Measurements from ENCODE around the gene STXBP1.
A peak's percentile ranks its signal among the peaks of the same experiment; 100 is the strongest.

Gene STXBP1

GRCh38 chr9:127732444-127732843, 120.4 kb downstream of the STXBP1 start:
- Histone ChIP-seq H3K36me3 (ENCODE audit: control insufficient read depth in 1 of 2, insufficient read depth in 2 of 2, low read length in 2 of 2) (no peaks in the 10 kb centered on the region), H2BK120ac (ENCODE audit: insufficient read depth, low read length, poor library complexity) (no peak overlapping the region), H4K12ac (ENCODE audit: low read depth, low read length) (no peak overlapping the region), H2AFZ (ENCODE audit: insufficient read depth, low read length, poor library complexity) (no peak overlapping the region), H4K8ac (ENCODE audit: low read depth, low read length) (no peak overlapping the region), H3K18ac (ENCODE audit: low read length) (no peak overlapping the region), H4K91ac (ENCODE audit: low read depth, low read length) (no peak overlapping the region), H3K4me3 (ENCODE audit: low read depth, low read length) (no peak overlapping the region), H2AK5ac (ENCODE audit: low read length) (no peak overlapping the region), H3K79me2 (ENCODE audit: control insufficient read depth, insufficient read depth, low read length, poor library complexity) (peaks cover 2% of the 10 kb centered on the region), H3K4me2 (ENCODE audit: low read length) (no peak overlapping the region), H3K23ac (ENCODE audit: low read length) (no peak overlapping the region), H3K4me1 (ENCODE audit: control insufficient read depth in 1 of 2, insufficient read depth in 2 of 2, low read length in 2 of 2) (peaks cover 4 to 5% of the 10 kb centered on the region in 2 experiments), H3K27me3 (ENCODE audit: insufficient read depth, low read length) (no peaks in the 10 kb centered on the region), H3K9me3 (ENCODE audit: insufficient read depth, low read depth, low read length) (no peaks in the 10 kb centered on the region), H2BK5ac (ENCODE audit: low read depth, low read length, poor library complexity) (no peak overlapping the region), H3K4ac (ENCODE audit: low read depth, low read length) (no peak overlapping the region), H3K14ac (ENCODE audit: low read length) (no peak overlapping the region), H3K27ac (ENCODE audit: low read depth, low read length) (no peak overlapping the region), H3K9ac (ENCODE audit: low read length) (no peak overlapping the region), H2BK12ac (ENCODE audit: low read length) (no peak overlapping the region), H3K79me1 (ENCODE audit: low read length) (peaks cover 6% of the 10 kb centered on the region)
- no CpG with 5 or more reads among the region's 21 CpGs for WGBS (ENCODE audit: extremely low coverage, insufficient coverage, insufficient read length)
- DNase-seq = no peak

- H3K27me3 ChIP-seq (ENCODE audit: insufficient read depth, low read length) = no peaks in the 10 kb centered on the region
- peaks cover 4 to 5% of the 10 kb centered on the region in 2 experiments for H3K4me1 ChIP-seq (ENCODE audit: control insufficient read depth in 1 of 2, insufficient read depth in 2 of 2, low read length in 2 of 2)
- H3K36me3 ChIP-seq (ENCODE audit: control insufficient read depth in 1 of 2, insufficient read depth in 2 of 2, low read length in 2 of 2) = no peaks in the 10 kb centered on the region
- no peak overlapping the region for H2BK120ac ChIP-seq (ENCODE audit: insufficient read depth, low read length, poor library complexity)
- H3K4me3 ChIP-seq (ENCODE audit: low read depth, low read length) = no peak overlapping the region
- no peak overlapping the region for H2AFZ ChIP-seq (ENCODE audit: insufficient read depth, low read length, poor library complexity)
- no peak overlapping the region for H4K8ac ChIP-seq (ENCODE audit: low read depth, low read length)
- H3K4me2 ChIP-seq (ENCODE audit: low read length) = no peak overlapping the region
- H3K79me1 ChIP-seq (ENCODE audit: low read length) = peaks cover 6% of the 10 kb centered on the region
- no peak overlapping the region for H4K12ac ChIP-seq (ENCODE audit: low read depth, low read length)
- H3K27ac ChIP-seq (ENCODE audit: low read depth, low read length) = no peak overlapping the region
- H2BK5ac ChIP-seq (ENCODE audit: low read depth, low read length, poor library complexity) = no peak overlapping the region
- H3K9me3 ChIP-seq (ENCODE audit: insufficient read depth, low read depth, low read length) = no peaks in the 10 kb centered on the region
- H2AK5ac ChIP-seq (ENCODE audit: low read length) = no peak overlapping the region
- no peak overlapping the region for H3K23ac ChIP-seq (ENCODE audit: low read length)
- H4K91ac ChIP-seq (ENCODE audit: low read depth, low read length) = no peak overlapping the region
- no peak overlapping the region for H2BK12ac ChIP-seq (ENCODE audit: low read length)
- H3K14ac ChIP-seq (ENCODE audit: low read length) = no peak overlapping the region
- no CpG with 5 or more reads among the region's 2 CpGs for WGBS (ENCODE audit: extremely low coverage, insufficient coverage, insufficient read length)
- no peak overlapping the region for H3K9ac ChIP-seq (ENCODE audit: low read length)
- no peak overlapping the region for H3K18ac ChIP-seq (ENCODE audit: low read length)
- no peak for DNase-seq
- H3K79me2 ChIP-seq (ENCODE audit: control insufficient read depth, insufficient read depth, low read length, poor library complexity) = peaks cover 2% of the 10 kb centered on the region
- H3K4ac ChIP-seq (ENCODE audit: low read depth, low read length) = no peak overlapping the region
Observed at GRCh38 chr9:127733614-127734013, 121.5 kb downstream of the STXBP1 start.

DNA sequence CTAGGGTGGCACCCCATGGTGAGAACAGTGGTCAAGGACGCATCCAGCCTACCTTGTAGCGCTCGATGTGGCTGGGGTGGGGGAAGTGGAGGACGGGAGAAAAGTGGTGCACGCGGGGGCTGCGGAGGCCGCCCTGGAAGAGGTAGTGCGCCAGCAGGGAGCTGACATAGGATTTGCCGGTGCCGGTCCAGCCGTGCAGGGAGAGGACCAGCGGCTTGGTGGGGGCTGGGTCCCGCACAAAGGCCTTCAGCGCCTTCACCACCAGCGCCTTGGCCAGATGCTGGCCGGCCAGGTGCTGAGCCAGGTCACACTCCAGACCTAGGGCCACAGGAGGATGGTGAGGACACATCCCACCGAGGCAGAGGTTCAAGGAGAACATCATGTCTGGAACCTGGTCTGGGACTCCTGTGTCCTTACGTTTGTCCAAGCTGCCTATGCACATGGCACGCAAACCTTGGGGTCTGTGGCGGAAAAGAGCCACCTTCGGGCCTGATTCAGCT, 122.2 kb downstream of the STXBP1 start:
- H4K12ac ChIP-seq (ENCODE audit: low read depth, low read length) = peak overlapping the region; percentile 78
- peak overlapping the region; percentile 19 for H3K14ac ChIP-seq (ENCODE audit: low read length)
- H3K27ac ChIP-seq (ENCODE audit: low read depth, low read length) = no peak overlapping the region
- no peaks in the 10 kb centered on the region for H3K9me3 ChIP-seq (ENCODE audit: insufficient read depth, low read depth, low read length)
- H4K8ac ChIP-seq (ENCODE audit: low read depth, low read length) = peak overlapping the region; percentile 1
- H3K18ac ChIP-seq (ENCODE audit: low read length) = no peak overlapping the region
- peak overlapping the region; percentile 86 for H3K4me2 ChIP-seq (ENCODE audit: low read length)
- H4K91ac ChIP-seq (ENCODE audit: low read depth, low read length) = no peak overlapping the region
- peaks cover 6% of the 10 kb centered on the region for H3K79me1 ChIP-seq (ENCODE audit: low read length)
- H3K23ac ChIP-seq (ENCODE audit: low read length) = no peak overlapping the region
- peak overlapping the region; percentile 79 for H2BK12ac ChIP-seq (ENCODE audit: low read length)
- no peaks in the 10 kb centered on the region for H3K27me3 ChIP-seq (ENCODE audit: insufficient read depth, low read length)
- no peak overlapping the region for H2BK120ac ChIP-seq (ENCODE audit: insufficient read depth, low read length, poor library complexity)
- H2AFZ ChIP-seq (ENCODE audit: insufficient read depth, low read length, poor library complexity) = peak overlapping the region; percentile 53
- H3K4me3 ChIP-seq (ENCODE audit: low read depth, low read length) = no peak overlapping the region
- peaks cover 2% of the 10 kb centered on the region for H3K79me2 ChIP-seq (ENCODE audit: control insufficient read depth, insufficient read depth, low read length, poor library complexity)
- H3K4ac ChIP-seq (ENCODE audit: low read depth, low read length) = no peak overlapping the region
- WGBS (ENCODE audit: extremely low coverage, insufficient coverage, insufficient read length) = no CpG with 5 or more reads among the region's 22 CpGs
- no peak overlapping the region for H2BK5ac ChIP-seq (ENCODE audit: low read depth, low read length, poor library complexity)
- no peak overlapping the region for H3K9ac ChIP-seq (ENCODE audit: low read length)
- H2AK5ac ChIP-seq (ENCODE audit: low read length) = peak overlapping the region; percentile 55
- H3K36me3 ChIP-seq (ENCODE audit: control insufficient read depth in 1 of 2, insufficient read depth in 2 of 2, low read length in 2 of 2) = no peaks in the 10 kb centered on the region
- no peak for DNase-seq
- peaks cover 4 to 5% of the 10 kb centered on the region in 2 experiments for H3K4me1 ChIP-seq (ENCODE audit: control insufficient read depth in 1 of 2, insufficient read depth in 2 of 2, low read length in 2 of 2)

DNA sequence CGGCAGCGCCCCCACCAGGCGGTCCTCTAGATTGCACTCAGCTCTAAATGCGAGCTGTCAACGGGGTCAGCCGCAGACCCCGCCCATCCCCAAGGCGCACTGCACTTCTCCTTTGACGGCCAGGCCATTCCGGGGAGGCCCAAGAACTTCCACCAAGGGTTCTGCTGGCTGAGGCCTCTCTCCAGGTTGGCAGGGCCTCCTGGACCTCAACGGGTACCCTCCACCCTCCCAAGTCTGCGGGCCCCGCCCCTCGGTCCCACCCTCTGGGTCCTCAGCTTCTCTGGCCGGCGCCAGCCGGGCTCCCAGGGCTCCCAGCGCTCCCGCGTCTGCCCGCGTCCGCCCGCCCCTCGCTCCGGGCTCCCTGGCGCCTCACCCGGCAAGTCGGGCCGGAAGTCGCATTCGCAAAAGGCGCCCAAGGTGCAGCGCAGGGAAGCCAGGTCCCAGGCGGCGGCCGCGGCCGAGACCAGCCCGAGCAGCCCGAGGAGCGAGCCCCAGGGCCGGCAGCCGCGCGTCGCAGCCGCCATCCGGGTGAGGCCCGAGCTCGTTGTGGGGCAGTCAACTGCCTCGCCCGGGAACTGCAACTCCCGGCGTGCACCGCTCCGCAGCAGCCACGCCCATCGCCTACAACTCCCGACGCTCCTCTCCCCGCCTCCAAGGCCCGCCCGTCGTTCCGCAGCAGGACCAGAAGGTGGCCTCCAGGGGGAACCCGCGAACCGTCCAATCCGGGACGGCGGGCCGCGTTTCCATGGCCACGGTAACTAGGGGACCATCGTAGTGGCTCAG, 122.9 kb downstream of the STXBP1 start, which contains the start of gene TOR2A:
Gene TOR2A, minus strand, starts transcription at position 548 of the 783 bp plus-strand sequence. Its CDS starts 24 bp downstream, at position 524.
- peak within 1 kb of the TSS; percentile 91 for H2BK5ac ChIP-seq (ENCODE audit: low read depth, low read length, poor library complexity)
- H2AK5ac ChIP-seq (ENCODE audit: low read length) = peak within 1 kb of the TSS; percentile 55
- peak within 1 kb of the TSS; percentile 79 for H2BK12ac ChIP-seq (ENCODE audit: low read length)
- peak within 1 kb of the TSS; percentile 87 for H3K4me3 ChIP-seq (ENCODE audit: low read depth, low read length)
- H3K9me3 ChIP-seq (ENCODE audit: insufficient read depth, low read depth, low read length) = no peaks in the 10 kb centered on the region
- H3K14ac ChIP-seq (ENCODE audit: low read length) = peak within 1 kb of the TSS; percentile 90
- peaks cover 6% of the 10 kb centered on the region for H3K79me1 ChIP-seq (ENCODE audit: low read length)
- DNase-seq = peak; percentile 97 to 99
- H3K9ac ChIP-seq (ENCODE audit: low read length) = peak within 1 kb of the TSS; percentile 82
- peak within 1 kb of the TSS; percentile 94 for H4K91ac ChIP-seq (ENCODE audit: low read depth, low read length)
- H3K18ac ChIP-seq (ENCODE audit: low read length) = peak within 1 kb of the TSS; percentile 82
- peak within 1 kb of the TSS; percentile 74 for H3K27ac ChIP-seq (ENCODE audit: low read depth, low read length)
- H3K4ac ChIP-seq (ENCODE audit: low read depth, low read length) = peak within 1 kb of the TSS; percentile 49
- H3K4me1 ChIP-seq (ENCODE audit: control insufficient read depth in 1 of 2, insufficient read depth in 2 of 2, low read length in 2 of 2) = peaks cover 4 to 5% of the 10 kb centered on the region in 2 experiments
- H2AFZ ChIP-seq (ENCODE audit: insufficient read depth, low read length, poor library complexity) = peak within 1 kb of the TSS; percentile 92
- no peaks in the 10 kb centered on the region for H3K27me3 ChIP-seq (ENCODE audit: insufficient read depth, low read length)
- WGBS (ENCODE audit: extremely low coverage, insufficient coverage, insufficient read length) = no CpG with 5 or more reads among the region's 76 CpGs
- H4K12ac ChIP-seq (ENCODE audit: low read depth, low read length) = peak within 1 kb of the TSS; percentile 78
- H4K8ac ChIP-seq (ENCODE audit: low read depth, low read length) = peak within 1 kb of the TSS; percentile 90
- H3K36me3 ChIP-seq (ENCODE audit: control insufficient read depth in 1 of 2, insufficient read depth in 2 of 2, low read length in 2 of 2) = no peaks in the 10 kb centered on the region
- H3K79me2 ChIP-seq (ENCODE audit: control insufficient read depth, insufficient read depth, low read length, poor library complexity) = peaks cover 2% of the 10 kb centered on the region
- peak within 1 kb of the TSS; percentile 82 for H2BK120ac ChIP-seq (ENCODE audit: insufficient read depth, low read length, poor library complexity)
- H3K4me2 ChIP-seq (ENCODE audit: low read length) = peak within 1 kb of the TSS; percentile 86
- no peak within 1 kb of the TSS for H3K23ac ChIP-seq (ENCODE audit: low read length)
